ENCODE data around the gene CR2.
"Not testable (repeated sequence)": the region's sequence is repeated elsewhere in the genome, so short reads cannot be mapped to it uniquely, and the experiment has no call there.

Gene CR2

DNA sequence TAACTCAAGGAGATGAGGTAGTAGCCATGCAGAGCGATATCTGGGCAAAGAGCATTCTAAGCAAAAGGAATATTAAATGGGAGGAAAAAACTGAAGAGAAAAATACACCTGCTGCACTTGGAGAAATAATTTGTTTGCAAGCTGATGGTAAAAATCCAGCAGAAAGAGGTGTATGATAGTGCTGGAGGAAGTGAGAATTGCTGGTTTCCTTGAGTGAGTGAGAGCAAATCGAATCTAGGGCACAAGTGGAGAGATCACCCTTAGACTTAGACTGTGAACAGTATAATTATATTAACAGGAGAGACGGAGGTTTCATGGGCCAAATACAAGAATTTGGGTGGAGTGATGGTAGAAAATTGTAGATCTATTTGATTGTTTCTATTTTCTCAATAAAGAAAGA, 39.1 kb downstream of the CR2 start:
- peaks cover 64% of the 10 kb centered on the region for H3K27me3 ChIP-seq (replicated peaks; ENCODE audit: control insufficient read depth, insufficient read depth, low read length)
- no peak overlapping the region for H3K9ac ChIP-seq (ENCODE audit: low read length)
- no peaks in the 10 kb centered on the region for H3K36me3 ChIP-seq (ENCODE audit: control insufficient read depth, insufficient read depth, low read length, severe bottlenecking)
- no peaks in the 10 kb centered on the region for H3K9me3 ChIP-seq (ENCODE audit: control insufficient read depth, low read length)
- no peak overlapping the region for H3K4me3 ChIP-seq (ENCODE audit: low read length)
- no peak for DNase-seq (ENCODE audit: low read depth)
- peaks cover 9% of the 10 kb centered on the region for H3K4me1 ChIP-seq (ENCODE audit: control insufficient read depth, insufficient read depth, low read length)

DNA sequence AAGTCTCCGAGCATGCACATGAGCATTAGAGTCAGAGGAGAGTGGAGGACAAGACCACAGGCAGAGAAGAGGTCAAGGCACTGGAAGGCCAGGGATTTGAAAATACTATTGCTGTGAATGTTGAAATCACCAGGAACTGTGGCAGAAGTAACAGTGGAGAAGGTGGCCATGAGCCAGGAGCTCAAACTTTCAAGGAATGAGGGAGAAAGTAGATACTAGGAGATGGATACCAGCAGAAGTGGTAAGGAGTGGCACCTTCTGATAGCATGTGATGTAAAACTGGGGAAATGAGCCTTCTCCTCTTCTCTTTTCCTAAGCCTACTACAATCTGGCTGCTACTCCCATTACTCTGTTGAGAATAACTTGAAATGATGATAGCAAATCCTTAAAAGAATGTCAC, 40.0 kb downstream of the CR2 start:
- no peak for DNase-seq (ENCODE audit: low read depth)
- Histone ChIP-seq H3K27me3 (replicated peaks; ENCODE audit: control insufficient read depth, insufficient read depth, low read length) (peaks cover 65% of the 10 kb centered on the region), H3K4me1 (ENCODE audit: control insufficient read depth, insufficient read depth, low read length) (peaks cover 9% of the 10 kb centered on the region), H3K4me3 (ENCODE audit: low read length) (no peak overlapping the region), H3K9ac (ENCODE audit: low read length) (no peak overlapping the region), H3K36me3 (ENCODE audit: control insufficient read depth, insufficient read depth, low read length, severe bottlenecking) (no peaks in the 10 kb centered on the region), H3K9me3 (ENCODE audit: control insufficient read depth, low read length) (no peaks in the 10 kb centered on the region)

- H3K4me1 ChIP-seq (ENCODE audit: control insufficient read depth, insufficient read depth, low read length); H3K9me3 ChIP-seq (ENCODE audit: control insufficient read depth, low read length); H3K4me3 ChIP-seq (ENCODE audit: low read length); DNase-seq (ENCODE audit: low read depth); H3K36me3 ChIP-seq (ENCODE audit: control insufficient read depth, insufficient read depth, low read length, severe bottlenecking); H3K9ac ChIP-seq (ENCODE audit: low read length): not testable (repeated sequence)
- peaks cover 62% of the 10 kb centered on the region for H3K27me3 ChIP-seq (replicated peaks; ENCODE audit: control insufficient read depth, insufficient read depth, low read length)
Observed at GRCh38 chr1:207495281-207495680, 41.2 kb downstream of the CR2 start.

DNA sequence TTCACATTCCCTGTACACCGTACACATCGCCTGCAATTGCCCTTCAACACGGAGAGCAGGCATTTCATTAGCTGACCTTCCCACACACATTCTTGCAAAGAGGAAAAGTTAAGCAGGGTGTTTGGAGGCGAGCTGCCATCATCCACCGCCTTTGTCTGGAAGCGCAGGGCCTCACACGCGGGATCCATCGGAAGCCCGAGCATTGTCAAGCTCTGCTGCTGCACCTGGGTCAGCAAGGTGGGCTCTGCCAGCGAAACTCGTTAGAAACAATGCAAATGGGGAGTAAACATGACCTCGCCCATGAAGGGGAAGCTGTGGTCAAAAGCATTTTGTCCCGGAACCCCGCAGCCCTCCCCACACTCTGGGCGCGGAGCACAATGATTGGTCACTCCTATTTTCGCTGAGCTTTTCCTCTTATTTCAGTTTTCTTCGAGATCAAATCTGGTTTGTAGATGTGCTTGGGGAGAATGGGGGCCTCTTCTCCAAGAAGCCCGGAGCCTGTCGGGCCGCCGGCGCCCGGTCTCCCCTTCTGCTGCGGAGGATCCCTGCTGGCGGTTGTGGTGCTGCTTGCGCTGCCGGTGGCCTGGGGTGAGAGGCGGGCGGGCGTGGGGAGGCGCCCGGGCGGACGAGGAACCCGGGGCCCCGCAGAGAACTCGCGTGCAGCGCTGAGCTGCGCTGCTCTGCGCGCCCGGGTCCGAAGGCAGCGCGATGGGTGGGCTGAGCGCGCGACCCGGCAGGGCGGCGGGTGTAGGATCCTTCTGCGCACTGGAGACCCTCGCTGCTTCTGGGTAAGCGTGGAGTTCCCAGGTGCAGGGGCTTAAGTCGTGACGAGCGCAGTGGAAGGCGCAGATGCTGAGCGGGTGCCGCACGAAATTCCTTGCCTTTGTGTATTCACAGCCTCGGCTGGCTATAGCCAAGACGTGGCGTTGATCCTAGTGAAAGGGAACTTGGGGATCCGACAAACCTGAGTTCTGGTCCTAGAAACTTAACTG, 42.0 kb downstream of the CR2 start, which contains the start of gene CR1:
TSS of gene CR1 (plus strand) at position 357 of the 992 bp plus-strand sequence. CDS start at position 468, 111 bp downstream.
- Histone ChIP-seq H3K36me3 (ENCODE audit: control insufficient read depth, insufficient read depth, low read length, severe bottlenecking) (no peaks in the 10 kb centered on the region), H3K4me3 (ENCODE audit: low read length) (peak within 1 kb of the TSS; percentile 45), H3K4me1 (ENCODE audit: control insufficient read depth, insufficient read depth, low read length) (peaks cover 9% of the 10 kb centered on the region), H3K9me3 (ENCODE audit: control insufficient read depth, low read length) (no peaks in the 10 kb centered on the region), H3K27me3 (replicated peaks; ENCODE audit: control insufficient read depth, insufficient read depth, low read length) (peaks cover 62% of the 10 kb centered on the region), H3K9ac (ENCODE audit: low read length) (no peak within 1 kb of the TSS)
- DNase-seq (ENCODE audit: low read depth), result peak; percentile 25

DNA sequence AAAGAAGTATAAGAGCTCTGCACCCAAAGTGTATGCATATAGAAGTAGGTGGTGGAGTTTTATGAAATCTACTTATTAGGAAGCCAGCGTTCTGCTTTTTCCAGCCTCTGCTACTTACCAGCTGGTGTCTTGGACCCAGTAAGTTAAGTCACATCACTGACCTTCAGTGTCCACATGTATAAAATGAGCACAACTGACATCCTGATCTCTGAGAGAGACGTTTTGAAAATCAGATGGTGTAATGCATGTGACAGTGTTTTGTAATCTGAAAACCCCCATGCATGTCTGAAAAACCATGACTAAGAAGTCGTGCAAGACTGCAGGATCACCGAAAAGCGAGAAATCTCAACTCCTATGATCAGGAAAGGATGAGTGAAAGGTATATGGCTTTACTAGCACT, 43.8 kb downstream of the CR2 start:
- Histone ChIP-seq H3K27me3 (replicated peaks; ENCODE audit: control insufficient read depth, insufficient read depth, low read length) (peaks cover 67% of the 10 kb centered on the region), H3K4me1 (ENCODE audit: control insufficient read depth, insufficient read depth, low read length) (peaks cover 9% of the 10 kb centered on the region)

GRCh38 chr1:207499573-207499972, 45.4 kb downstream of the CR2 start:
- Histone ChIP-seq H3K9ac (ENCODE audit: low read length) (no peak overlapping the region), H3K27me3 (replicated peaks; ENCODE audit: control insufficient read depth, insufficient read depth, low read length) (peaks cover 71% of the 10 kb centered on the region), H3K4me3 (ENCODE audit: low read length) (no peak overlapping the region), H3K36me3 (ENCODE audit: control insufficient read depth, insufficient read depth, low read length, severe bottlenecking) (no peaks in the 10 kb centered on the region), H3K4me1 (ENCODE audit: control insufficient read depth, insufficient read depth, low read length) (peaks cover 1% of the 10 kb centered on the region), H3K9me3 (ENCODE audit: control insufficient read depth, low read length) (no peaks in the 10 kb centered on the region)
- peak; percentile 81 for DNase-seq (ENCODE audit: low read depth)

More for the DNA sequence above, 43.8 kb downstream of the CR2 start:
- no peak overlapping the region for H3K9ac ChIP-seq (ENCODE audit: low read length)
- no peak overlapping the region for H3K4me3 ChIP-seq (ENCODE audit: low read length)
- DNase-seq (ENCODE audit: low read depth), result no peak
- H3K36me3 ChIP-seq (ENCODE audit: control insufficient read depth, insufficient read depth, low read length, severe bottlenecking), result no peaks in the 10 kb centered on the region
- no peaks in the 10 kb centered on the region for H3K9me3 ChIP-seq (ENCODE audit: control insufficient read depth, low read length)

DNA sequence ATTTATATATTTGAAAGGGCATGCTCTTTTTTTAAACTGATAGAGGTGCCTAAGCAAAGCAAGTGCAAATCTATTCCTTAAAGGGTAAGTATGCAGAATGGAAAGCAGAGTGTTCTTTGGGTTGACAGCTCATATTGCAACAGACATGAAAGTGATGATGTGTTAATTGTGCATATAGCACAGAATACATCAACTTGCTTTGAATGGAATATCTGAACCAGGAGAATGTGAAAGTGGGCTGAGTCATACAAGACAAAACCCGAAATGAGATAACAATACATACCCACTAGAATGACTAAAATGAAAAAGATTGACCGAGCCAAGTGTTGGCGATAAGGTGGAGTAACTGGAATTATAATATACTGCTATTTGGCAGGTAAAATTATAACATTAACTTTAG, 46.2 kb downstream of the CR2 start:
- Histone ChIP-seq H3K36me3 (ENCODE audit: control insufficient read depth, insufficient read depth, low read length, severe bottlenecking) (no peaks in the 10 kb centered on the region), H3K4me3 (ENCODE audit: low read length) (no peak overlapping the region), H3K4me1 (ENCODE audit: control insufficient read depth, insufficient read depth, low read length) (no peaks in the 10 kb centered on the region), H3K9ac (ENCODE audit: low read length) (no peak overlapping the region), H3K27me3 (replicated peaks; ENCODE audit: control insufficient read depth, insufficient read depth, low read length) (peaks cover 78% of the 10 kb centered on the region), H3K9me3 (ENCODE audit: control insufficient read depth, low read length) (no peaks in the 10 kb centered on the region)
- no peak for DNase-seq (ENCODE audit: low read depth)

GRCh38 chr1:207501071-207501470, 46.9 kb downstream of the CR2 start:
- H3K9ac ChIP-seq (ENCODE audit: low read length), result no peak overlapping the region
- no peak for DNase-seq (ENCODE audit: low read depth)
- H3K4me1 ChIP-seq (ENCODE audit: control insufficient read depth, insufficient read depth, low read length), result no peaks in the 10 kb centered on the region
- no peak overlapping the region for H3K4me3 ChIP-seq (ENCODE audit: low read length)
- H3K36me3 ChIP-seq (ENCODE audit: control insufficient read depth, insufficient read depth, low read length, severe bottlenecking), result no peaks in the 10 kb centered on the region
- H3K9me3 ChIP-seq (ENCODE audit: control insufficient read depth, low read length), result no peaks in the 10 kb centered on the region
- H3K27me3 ChIP-seq (replicated peaks; ENCODE audit: control insufficient read depth, insufficient read depth, low read length), result peaks cover 71% of the 10 kb centered on the region

GRCh38 chr1:207502726-207503125, 48.6 kb downstream of the CR2 start:
- no peaks in the 10 kb centered on the region for H3K36me3 ChIP-seq (ENCODE audit: control insufficient read depth, insufficient read depth, low read length, severe bottlenecking)
- no peak for DNase-seq (ENCODE audit: low read depth)
- H3K9me3 ChIP-seq (ENCODE audit: control insufficient read depth, low read length), result no peaks in the 10 kb centered on the region
- H3K9ac ChIP-seq (ENCODE audit: low read length), result no peak overlapping the region
- peaks cover 73% of the 10 kb centered on the region for H3K27me3 ChIP-seq (replicated peaks; ENCODE audit: control insufficient read depth, insufficient read depth, low read length)
- H3K4me1 ChIP-seq (ENCODE audit: control insufficient read depth, insufficient read depth, low read length), result no peaks in the 10 kb centered on the region
- no peak overlapping the region for H3K4me3 ChIP-seq (ENCODE audit: low read length)

DNA sequence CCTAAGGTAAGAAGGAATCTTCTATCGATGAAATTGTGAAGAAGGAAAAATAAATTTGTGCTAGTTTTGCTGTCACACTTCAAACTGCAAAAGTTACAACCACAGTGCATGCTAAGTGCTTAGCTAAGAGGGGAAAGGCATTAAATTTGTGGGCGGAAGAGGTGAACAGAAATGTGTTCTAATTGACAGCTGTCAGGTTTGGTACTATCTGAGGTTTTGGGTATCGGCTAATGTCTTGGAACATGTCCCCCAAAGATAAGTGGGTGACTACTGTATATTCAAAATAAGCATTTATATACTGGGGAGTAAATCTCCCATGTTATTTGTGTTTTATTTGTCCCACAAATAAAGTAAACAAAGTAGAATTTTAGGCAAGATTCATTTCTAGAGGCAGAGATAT, 49.8 kb downstream of the CR2 start:
- Histone ChIP-seq H3K27me3 (replicated peaks; ENCODE audit: control insufficient read depth, insufficient read depth, low read length) (peaks cover 67% of the 10 kb centered on the region), H3K4me3 (ENCODE audit: low read length) (no peak overlapping the region)

DNA sequence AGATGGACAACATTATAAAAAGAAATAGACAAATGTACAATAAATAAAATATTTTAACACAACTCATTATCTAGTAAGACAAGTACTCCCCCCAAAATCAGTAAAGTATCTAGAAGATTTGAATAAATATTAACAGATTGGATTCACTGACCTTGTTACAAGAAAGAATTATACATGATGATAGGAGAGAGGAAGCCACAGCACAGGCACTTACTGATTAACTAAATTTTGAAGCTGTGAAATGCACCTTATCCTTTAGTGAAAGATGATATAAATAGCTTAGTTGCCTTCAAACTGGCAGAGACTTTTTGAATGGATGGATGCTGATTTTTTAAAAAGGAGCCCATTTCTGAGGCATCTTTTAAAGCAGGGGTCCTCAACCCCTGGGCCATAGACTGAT, 50.3 kb downstream of the CR2 start:
- Histone ChIP-seq H3K36me3 (ENCODE audit: control insufficient read depth, insufficient read depth, low read length, severe bottlenecking) (no peaks in the 10 kb centered on the region), H3K27me3 (replicated peaks; ENCODE audit: control insufficient read depth, insufficient read depth, low read length) (peaks cover 63% of the 10 kb centered on the region), H3K4me1 (ENCODE audit: control insufficient read depth, insufficient read depth, low read length) (no peaks in the 10 kb centered on the region), H3K9ac (ENCODE audit: low read length) (no peak overlapping the region), H3K4me3 (ENCODE audit: low read length) (no peak overlapping the region), H3K9me3 (ENCODE audit: control insufficient read depth, low read length) (no peaks in the 10 kb centered on the region)
- no peak for DNase-seq (ENCODE audit: low read depth)

More for the DNA sequence above, 49.8 kb downstream of the CR2 start:
- H3K9ac ChIP-seq (ENCODE audit: low read length), result no peak overlapping the region
- H3K9me3 ChIP-seq (ENCODE audit: control insufficient read depth, low read length), result no peaks in the 10 kb centered on the region
- no peaks in the 10 kb centered on the region for H3K36me3 ChIP-seq (ENCODE audit: control insufficient read depth, insufficient read depth, low read length, severe bottlenecking)
- no peaks in the 10 kb centered on the region for H3K4me1 ChIP-seq (ENCODE audit: control insufficient read depth, insufficient read depth, low read length)
- DNase-seq (ENCODE audit: low read depth), result no peak
